ENCODE measurements around the gene ACBD6. TPM values are rescaled to one million over a fixed set of nuclear protein-coding genes. Genes with fewer than 3 reads are reported as not detected.
A peak's percentile ranks its signal among the peaks of the same experiment; 100 is the strongest.

ACBD6 gene
- total RNA-seq, 3 donors from 2014 or later (not counting 1 experiment from before 2014, with no cell fraction given), result 29.8 to 47.3 (median 41.9) TPM

- H3K36me3 ChIP-seq (ENCODE audit: control insufficient read depth, insufficient read depth, low read length), result peaks cover 7% of the 10 kb centered on the region
- 94% methylated on average over 2 of the region's 2 CpGs for WGBS (ENCODE audit: insufficient coverage)
- no peak overlapping the region for H3K27ac ChIP-seq (ENCODE audit: low read length)
- H3K36me3 Mint-ChIP-seq, result no peaks in the 10 kb centered on the region
- no peak overlapping the region for H3K4me3 Mint-ChIP-seq
- H3K27me3 ChIP-seq (ENCODE audit: control insufficient read depth, insufficient read depth, low read length), result no peaks in the 10 kb centered on the region
- ATAC-seq, result no peak
- H3K4me3 ChIP-seq (ENCODE audit: low read length), result no peak overlapping the region
- peak overlapping the region in 1 of 2 donors; percentile 38 for H3K27ac Mint-ChIP-seq
- no peaks in the 10 kb centered on the region for H3K4me1 ChIP-seq (ENCODE audit: control insufficient read depth, insufficient read depth, low read length)
- no peaks in the 10 kb centered on the region for H3K27me3 Mint-ChIP-seq (ENCODE audit: low read depth in 2 of 2)
- peaks cover 4 to 17% of the 10 kb centered on the region in 2 donors for H3K4me1 Mint-ChIP-seq
- intact Hi-C loops (cut with micrococcal nuclease), result no loop called here
- TF ChIP-seq, protein P1, sequence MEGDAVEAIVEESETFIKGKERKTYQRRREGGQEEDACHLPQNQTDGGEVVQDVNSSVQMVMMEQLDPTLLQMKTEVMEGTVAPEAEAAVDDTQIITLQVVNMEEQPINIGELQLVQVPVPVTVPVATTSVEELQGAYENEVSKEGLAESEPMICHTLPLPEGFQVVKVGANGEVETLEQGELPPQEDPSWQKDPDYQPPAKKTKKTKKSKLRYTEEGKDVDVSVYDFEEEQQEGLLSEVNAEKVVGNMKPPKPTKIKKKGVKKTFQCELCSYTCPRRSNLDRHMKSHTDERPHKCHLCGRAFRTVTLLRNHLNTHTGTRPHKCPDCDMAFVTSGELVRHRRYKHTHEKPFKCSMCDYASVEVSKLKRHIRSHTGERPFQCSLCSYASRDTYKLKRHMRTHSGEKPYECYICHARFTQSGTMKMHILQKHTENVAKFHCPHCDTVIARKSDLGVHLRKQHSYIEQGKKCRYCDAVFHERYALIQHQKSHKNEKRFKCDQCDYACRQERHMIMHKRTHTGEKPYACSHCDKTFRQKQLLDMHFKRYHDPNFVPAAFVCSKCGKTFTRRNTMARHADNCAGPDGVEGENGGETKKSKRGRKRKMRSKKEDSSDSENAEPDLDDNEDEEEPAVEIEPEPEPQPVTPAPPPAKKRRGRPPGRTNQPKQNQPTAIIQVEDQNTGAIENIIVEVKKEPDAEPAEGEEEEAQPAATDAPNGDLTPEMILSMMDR (IDR thresholded peaks at IDR 0.05), result no peak
- no peaks in the 10 kb centered on the region for H3K9me3 ChIP-seq (ENCODE audit: control insufficient read depth, insufficient read depth, low read length)
- no peak for DNase-seq
- H3K9me3 Mint-ChIP-seq, result no peaks in the 10 kb centered on the region
Observed at GRCh38 chr1:180407051-180407450, 95.3 kb downstream of the ACBD6 start.

DNA sequence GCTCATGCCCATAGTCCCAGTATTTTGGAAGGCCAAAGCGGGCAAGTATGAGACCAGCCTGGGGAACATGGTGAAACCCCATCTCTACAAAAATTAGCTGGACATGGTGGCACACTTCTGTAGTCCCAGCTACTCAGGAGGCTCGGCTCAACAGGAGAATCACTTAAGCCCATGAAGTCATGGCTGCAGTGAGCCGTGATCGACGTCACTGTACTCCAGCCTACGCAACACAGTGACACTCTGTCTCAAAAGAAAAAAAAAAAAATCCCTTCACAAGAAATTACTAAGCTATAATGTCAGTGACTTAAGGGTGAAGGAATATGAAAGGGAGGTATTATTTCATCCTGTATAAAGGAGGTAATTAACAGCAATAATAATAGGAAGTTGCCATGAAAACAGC is 99.8 kb downstream of the ACBD6 start:
- ATAC-seq (no peak), DNase-seq (no peak)
- H3K27ac Mint-ChIP-seq, result no peak overlapping the region
- H3K36me3 ChIP-seq (ENCODE audit: control insufficient read depth, insufficient read depth, low read length), result peaks cover 2% of the 10 kb centered on the region
- WGBS (ENCODE audit: insufficient coverage), result 86% methylated on average over 5 of the region's 6 CpGs
- peaks cover 4 to 18% of the 10 kb centered on the region in 2 donors for H3K4me1 Mint-ChIP-seq
- H3K4me3 Mint-ChIP-seq, result no peak overlapping the region
- no peaks in the 10 kb centered on the region for H3K9me3 Mint-ChIP-seq
- intact Hi-C loops (cut with micrococcal nuclease), result no loop called here
- no peaks in the 10 kb centered on the region for H3K27me3 ChIP-seq (ENCODE audit: control insufficient read depth, insufficient read depth, low read length)
- TF ChIP-seq, protein P1 (IDR thresholded peaks at IDR 0.05), result no peak
- no peaks in the 10 kb centered on the region for H3K9me3 ChIP-seq (ENCODE audit: control insufficient read depth, insufficient read depth, low read length)
- no peak overlapping the region for H3K27ac ChIP-seq (ENCODE audit: low read length)
- H3K36me3 Mint-ChIP-seq, result no peaks in the 10 kb centered on the region
- H3K4me1 ChIP-seq (ENCODE audit: control insufficient read depth, insufficient read depth, low read length), result no peaks in the 10 kb centered on the region
- no peaks in the 10 kb centered on the region for H3K27me3 Mint-ChIP-seq (ENCODE audit: low read depth in 2 of 2)
- no peak overlapping the region for H3K4me3 ChIP-seq (ENCODE audit: low read length)

DNA sequence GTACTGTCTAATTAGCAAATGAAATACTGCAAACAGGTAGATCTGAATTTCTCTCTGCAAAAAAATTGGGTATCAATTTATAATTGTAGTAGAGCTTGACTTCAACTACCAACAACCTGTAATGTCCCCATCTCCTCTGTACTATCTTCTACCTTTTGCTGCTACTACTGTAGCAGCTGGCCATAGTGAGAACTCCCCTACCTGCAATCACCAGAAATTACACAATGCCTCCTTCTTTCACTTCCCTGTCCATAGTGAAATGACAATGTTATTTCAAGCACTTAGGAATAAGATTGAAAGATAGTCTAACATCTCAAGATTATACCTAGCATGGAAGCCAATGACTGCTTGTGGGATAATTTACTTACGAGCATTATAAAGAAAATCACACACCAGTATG is 100.4 kb downstream of the ACBD6 start:
- intact Hi-C loops (cut with micrococcal nuclease), result no loop called here
- WGBS (ENCODE audit: insufficient coverage), result 100% methylated on average over 1 of the region's 1 CpG

GRCh38 chr1:180397175-180397574 is 105.2 kb downstream of the ACBD6 start:
- intact Hi-C loops (cut with micrococcal nuclease), result no loop called here
- WGBS (ENCODE audit: insufficient coverage), result 75% methylated on average over 2 of the region's 4 CpGs
- Mint-ChIP-seq H3K36me3 (peaks cover 25% of the 10 kb centered on the region), H3K4me1 (peaks cover 8% of the 10 kb centered on the region in 2 donors), H3K27ac (no peak overlapping the region), H3K9me3 (peaks cover 0 to 6% of the 10 kb centered on the region in 2 donors), H3K4me3 (no peak overlapping the region), H3K27me3 (ENCODE audit: low read depth in 2 of 2) (no peaks in the 10 kb centered on the region)
- no peak overlapping the region for H3K27ac ChIP-seq (ENCODE audit: low read length)
- no peak for DNase-seq
- no peak overlapping the region for H3K4me3 ChIP-seq (ENCODE audit: low read length)
- H3K36me3 ChIP-seq (ENCODE audit: control insufficient read depth, insufficient read depth, low read length), result peaks cover 4% of the 10 kb centered on the region
- H3K4me1 ChIP-seq (ENCODE audit: control insufficient read depth, insufficient read depth, low read length), result no peaks in the 10 kb centered on the region
- H3K9me3 ChIP-seq (ENCODE audit: control insufficient read depth, insufficient read depth, low read length), result no peaks in the 10 kb centered on the region
- no peaks in the 10 kb centered on the region for H3K27me3 ChIP-seq (ENCODE audit: control insufficient read depth, insufficient read depth, low read length)
- ATAC-seq, result no peak
- TF ChIP-seq, protein P1 (IDR thresholded peaks at IDR 0.05), result no peak

More for the DNA sequence above, 100.4 kb downstream of the ACBD6 start:
- Histone ChIP-seq H3K9me3 (ENCODE audit: control insufficient read depth, insufficient read depth, low read length) (no peaks in the 10 kb centered on the region), H3K27me3 (ENCODE audit: control insufficient read depth, insufficient read depth, low read length) (no peaks in the 10 kb centered on the region), H3K4me3 (ENCODE audit: low read length) (no peak overlapping the region), H3K36me3 (ENCODE audit: control insufficient read depth, insufficient read depth, low read length) (peaks cover 2% of the 10 kb centered on the region), H3K4me1 (ENCODE audit: control insufficient read depth, insufficient read depth, low read length) (no peaks in the 10 kb centered on the region), H3K27ac (ENCODE audit: low read length) (no peak overlapping the region)
- DNase-seq (no peak), ATAC-seq (no peak)
- no peak overlapping the region for H3K4me3 Mint-ChIP-seq
- no peaks in the 10 kb centered on the region for H3K27me3 Mint-ChIP-seq (ENCODE audit: low read depth in 2 of 2)
- H3K4me1 Mint-ChIP-seq, result peaks cover 2 to 18% of the 10 kb centered on the region in 2 donors
- H3K9me3 Mint-ChIP-seq, result no peaks in the 10 kb centered on the region
- no peaks in the 10 kb centered on the region for H3K36me3 Mint-ChIP-seq
- no peak overlapping the region for H3K27ac Mint-ChIP-seq
- TF ChIP-seq, protein P1 (IDR thresholded peaks at IDR 0.05), result no peak
